ENCODE data around the gene SLC6A12.

The SLC6A12 gene

DNA sequence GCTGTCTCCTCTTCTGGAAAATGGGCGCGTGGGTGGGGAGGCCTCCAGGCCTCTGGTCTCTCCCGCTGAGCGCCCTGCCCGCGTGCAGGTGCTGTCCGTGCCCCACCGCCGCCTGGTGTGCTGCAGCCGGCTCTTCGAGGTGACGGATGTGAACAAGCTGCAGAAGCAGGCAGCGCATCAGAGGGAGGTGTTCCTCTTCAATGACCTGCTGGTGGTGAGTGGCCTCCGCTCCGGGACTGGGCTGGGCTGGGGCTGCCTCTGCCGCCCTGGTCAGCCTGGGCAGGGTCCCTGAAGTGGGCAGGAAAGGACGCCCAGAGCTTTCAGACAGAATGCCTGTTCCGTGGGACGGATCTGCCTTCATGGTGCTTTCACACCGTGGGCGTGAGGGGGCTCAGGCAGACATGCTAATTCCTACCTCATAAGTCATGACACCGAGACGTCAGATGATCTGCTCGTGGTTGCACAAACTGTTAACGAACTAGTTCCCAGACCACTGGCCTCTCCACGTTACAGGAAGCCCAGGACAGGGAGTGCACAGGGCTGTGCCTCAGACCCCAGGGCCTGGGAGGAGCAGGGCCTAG lies 50.5 kb downstream of the SLC6A12 start:
- Histone ChIP-seq H3K9ac (ENCODE audit: low read length) (no peak overlapping the region), H3K9me2 (ENCODE audit: low read depth, low read length) (no peaks in the 10 kb centered on the region), H3K4me2 (ENCODE audit: low read length) (no peak overlapping the region), H3K36me3 (ENCODE audit: insufficient read depth, low read length) (no peaks in the 10 kb centered on the region), H3K4me3 (ENCODE audit: low read depth, low read length, poor library complexity, severe bottlenecking) (no peak overlapping the region), H3K27me3 (ENCODE audit: insufficient read depth, low read length) (peaks cover 13% of the 10 kb centered on the region; the same call in 1 of the 2 replicates), H3K4me1 (ENCODE audit: insufficient read depth, low read length, severe bottlenecking) (no peaks in the 10 kb centered on the region), H4K20me1 (ENCODE audit: insufficient read depth, low read length) (no peaks in the 10 kb centered on the region), H3K9me3 (ENCODE audit: low read length) (no peaks in the 10 kb centered on the region), H3F3A (ENCODE audit: insufficient read depth, low read length) (no peaks in the 10 kb centered on the region), H3K27ac (ENCODE audit: low read depth, low read length, poor library complexity, severe bottlenecking) (no peak overlapping the region), H2AFZ (ENCODE audit: low read length) (no peak overlapping the region), H3K79me2 (ENCODE audit: insufficient read depth, low read length) (no peaks in the 10 kb centered on the region)
- TF ChIP-seq, protein P1, sequence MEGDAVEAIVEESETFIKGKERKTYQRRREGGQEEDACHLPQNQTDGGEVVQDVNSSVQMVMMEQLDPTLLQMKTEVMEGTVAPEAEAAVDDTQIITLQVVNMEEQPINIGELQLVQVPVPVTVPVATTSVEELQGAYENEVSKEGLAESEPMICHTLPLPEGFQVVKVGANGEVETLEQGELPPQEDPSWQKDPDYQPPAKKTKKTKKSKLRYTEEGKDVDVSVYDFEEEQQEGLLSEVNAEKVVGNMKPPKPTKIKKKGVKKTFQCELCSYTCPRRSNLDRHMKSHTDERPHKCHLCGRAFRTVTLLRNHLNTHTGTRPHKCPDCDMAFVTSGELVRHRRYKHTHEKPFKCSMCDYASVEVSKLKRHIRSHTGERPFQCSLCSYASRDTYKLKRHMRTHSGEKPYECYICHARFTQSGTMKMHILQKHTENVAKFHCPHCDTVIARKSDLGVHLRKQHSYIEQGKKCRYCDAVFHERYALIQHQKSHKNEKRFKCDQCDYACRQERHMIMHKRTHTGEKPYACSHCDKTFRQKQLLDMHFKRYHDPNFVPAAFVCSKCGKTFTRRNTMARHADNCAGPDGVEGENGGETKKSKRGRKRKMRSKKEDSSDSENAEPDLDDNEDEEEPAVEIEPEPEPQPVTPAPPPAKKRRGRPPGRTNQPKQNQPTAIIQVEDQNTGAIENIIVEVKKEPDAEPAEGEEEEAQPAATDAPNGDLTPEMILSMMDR (IDR thresholded peaks at IDR 0.05; ENCODE audit: low read length), result no peak
- TF ChIP-seq EZH2 (IDR thresholded peaks at IDR 0.05; ENCODE audit: borderline replicate concordance, low read length), result no peak

DNA sequence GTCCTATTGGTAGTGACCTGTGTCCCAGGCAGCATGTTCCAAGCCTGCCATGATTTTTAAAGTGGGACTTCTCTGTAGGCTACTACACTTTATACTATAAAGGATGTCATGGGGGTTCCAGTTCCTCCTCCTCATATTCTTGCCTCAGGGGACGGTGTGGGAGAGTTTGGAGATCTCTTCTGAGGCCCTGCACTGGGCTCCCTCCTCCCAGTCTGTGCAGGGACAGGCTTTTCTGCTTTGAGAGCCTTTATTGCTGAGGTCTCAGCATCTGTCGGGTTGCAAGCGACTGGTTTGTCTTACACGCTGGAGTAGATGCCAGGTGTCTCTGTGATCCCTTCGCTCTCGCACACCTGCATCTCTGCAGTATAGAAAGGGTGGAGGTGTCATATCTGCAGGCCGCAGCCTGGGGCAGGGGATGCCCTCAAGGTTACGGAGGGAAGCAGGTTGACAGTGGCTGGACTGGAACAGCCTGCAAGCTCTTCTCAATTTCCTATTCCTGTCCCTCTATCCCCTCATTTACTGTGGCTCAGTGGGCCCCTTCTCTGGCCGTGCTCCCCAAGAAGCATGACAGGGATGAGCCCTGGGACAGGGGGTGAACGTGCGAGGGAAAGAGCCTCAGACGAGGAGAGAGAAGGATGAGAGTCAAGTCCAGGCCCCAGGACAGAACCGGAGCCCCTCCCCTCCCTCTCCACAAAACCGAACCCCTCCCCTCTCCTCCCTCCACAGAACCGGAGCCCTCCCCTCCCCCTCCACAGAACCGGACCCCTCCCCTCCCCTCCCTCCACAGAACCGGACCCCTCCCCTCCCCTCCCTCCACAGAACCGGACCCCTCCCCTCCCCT lies 51.3 kb downstream of the SLC6A12 start:
- Histone ChIP-seq H3K36me3 (ENCODE audit: insufficient read depth, low read length) (no peaks in the 10 kb centered on the region), H3K27me3 (ENCODE audit: insufficient read depth, low read length) (peaks cover 13% of the 10 kb centered on the region; the same call in 1 of the 2 replicates), H3K4me1 (ENCODE audit: insufficient read depth, low read length, severe bottlenecking) (no peaks in the 10 kb centered on the region), H3K4me2 (ENCODE audit: low read length) (no peak overlapping the region), H3K9me3 (ENCODE audit: low read length) (no peaks in the 10 kb centered on the region), H4K20me1 (ENCODE audit: insufficient read depth, low read length) (no peaks in the 10 kb centered on the region), H3K79me2 (ENCODE audit: insufficient read depth, low read length) (no peaks in the 10 kb centered on the region), H3F3A (ENCODE audit: insufficient read depth, low read length) (no peaks in the 10 kb centered on the region), H3K9ac (ENCODE audit: low read length) (no peak overlapping the region), H2AFZ (ENCODE audit: low read length) (no peak overlapping the region), H3K9me2 (ENCODE audit: low read depth, low read length) (no peaks in the 10 kb centered on the region), H3K4me3 (ENCODE audit: low read depth, low read length, poor library complexity, severe bottlenecking) (no peak overlapping the region), H3K27ac (ENCODE audit: low read depth, low read length, poor library complexity, severe bottlenecking) (no peak overlapping the region)
- TF ChIP-seq, protein P1 (IDR thresholded peaks at IDR 0.05; ENCODE audit: low read length), result no peak
- TF ChIP-seq EZH2 (IDR thresholded peaks at IDR 0.05; ENCODE audit: borderline replicate concordance, low read length), result no peak

DNA sequence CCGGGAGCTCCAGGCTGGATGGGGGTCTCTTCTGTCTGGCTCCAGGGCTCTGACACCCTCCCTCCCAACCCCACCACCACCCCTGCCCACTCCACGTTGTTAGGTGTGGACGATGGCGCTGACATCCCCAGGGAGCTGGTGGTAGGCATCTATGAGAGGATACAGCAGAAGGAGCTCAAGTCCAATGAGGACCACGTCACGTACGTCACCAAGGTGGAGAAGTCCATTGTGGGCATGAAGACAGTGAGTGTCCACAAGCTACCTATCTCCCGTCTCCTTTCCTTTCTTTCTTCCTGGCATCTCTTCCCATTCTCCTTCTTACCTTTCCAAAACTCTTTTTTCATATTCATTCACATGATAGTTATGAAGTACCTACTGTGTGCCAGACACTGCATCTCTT lies 52.1 kb downstream of the SLC6A12 start:
- Histone ChIP-seq H3K4me3 (ENCODE audit: low read depth, low read length, poor library complexity, severe bottlenecking) (no peak overlapping the region), H3K79me2 (ENCODE audit: insufficient read depth, low read length) (no peaks in the 10 kb centered on the region), H2AFZ (ENCODE audit: low read length) (no peak overlapping the region), H4K20me1 (ENCODE audit: insufficient read depth, low read length) (no peaks in the 10 kb centered on the region), H3K9me2 (ENCODE audit: low read depth, low read length) (no peaks in the 10 kb centered on the region), H3K27ac (ENCODE audit: low read depth, low read length, poor library complexity, severe bottlenecking) (no peak overlapping the region), H3K36me3 (ENCODE audit: insufficient read depth, low read length) (no peaks in the 10 kb centered on the region), H3K9ac (ENCODE audit: low read length) (no peak overlapping the region), H3K4me2 (ENCODE audit: low read length) (no peak overlapping the region), H3F3A (ENCODE audit: insufficient read depth, low read length) (no peaks in the 10 kb centered on the region), H3K9me3 (ENCODE audit: low read length) (no peaks in the 10 kb centered on the region), H3K4me1 (ENCODE audit: insufficient read depth, low read length, severe bottlenecking) (no peaks in the 10 kb centered on the region), H3K27me3 (ENCODE audit: insufficient read depth, low read length) (peaks cover 13% of the 10 kb centered on the region; the same call in 1 of the 2 replicates)
- TF ChIP-seq, protein P1 (IDR thresholded peaks at IDR 0.05; ENCODE audit: low read length), result no peak
